Panc1 (cell line): ENCODE results near the gene PODNL1.

ENCODE experiments used
- POLR2AphosphoS5 ChIP-seq: IDR thresholded peaks from 2 replicates; pipeline ENCODE4 v1.6.1; 2012; ENCODE audit warnings: mild to moderate bottlenecking, low read depth, low read length, moderate library complexity
- TF ChIP-seq, protein P1 (sequence below): fragments of 450-650 bp; IDR thresholded peaks from 2 replicates; pipeline ENCODE4 v1.5.1; 2017; ENCODE audit warnings: mild to moderate bottlenecking
- TF ChIP-seq, protein P2 (sequence below), 2 experiments: IDR thresholded peaks; 2 replicates each; pipeline ENCODE4 v1.6.1; 2011 to 2012; ENCODE audit warnings: low read depth in 2 of 2, control low read depth in 1 of 2, low read length in 1 of 2, mild to moderate bottlenecking in 1 of 2, moderate library complexity in 1 of 2; ENCODE audit not compliant: insufficient read depth in 1 of 2

DNA sequence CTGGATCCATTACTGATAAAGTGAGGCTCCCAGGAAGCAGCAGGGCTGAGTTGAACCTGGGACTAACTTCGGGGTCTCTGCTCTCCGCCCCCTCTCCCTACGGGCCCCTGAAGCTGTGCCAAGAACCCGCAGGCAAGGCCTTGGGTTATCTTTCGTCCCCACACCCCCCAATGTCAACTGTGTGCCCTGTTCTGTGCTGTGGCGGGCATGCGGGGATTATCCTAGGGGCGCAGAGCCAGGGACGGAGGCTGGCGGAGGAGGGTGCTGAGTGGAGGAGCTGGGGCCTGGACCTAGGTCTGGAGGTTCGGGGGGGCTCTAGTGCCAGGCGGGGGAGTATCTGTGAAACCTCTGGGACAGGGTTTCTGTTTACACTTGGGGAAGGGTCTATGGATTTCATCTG is 41.5 kb upstream of the PODNL1 start:
- TF ChIP-seq, protein P1, sequence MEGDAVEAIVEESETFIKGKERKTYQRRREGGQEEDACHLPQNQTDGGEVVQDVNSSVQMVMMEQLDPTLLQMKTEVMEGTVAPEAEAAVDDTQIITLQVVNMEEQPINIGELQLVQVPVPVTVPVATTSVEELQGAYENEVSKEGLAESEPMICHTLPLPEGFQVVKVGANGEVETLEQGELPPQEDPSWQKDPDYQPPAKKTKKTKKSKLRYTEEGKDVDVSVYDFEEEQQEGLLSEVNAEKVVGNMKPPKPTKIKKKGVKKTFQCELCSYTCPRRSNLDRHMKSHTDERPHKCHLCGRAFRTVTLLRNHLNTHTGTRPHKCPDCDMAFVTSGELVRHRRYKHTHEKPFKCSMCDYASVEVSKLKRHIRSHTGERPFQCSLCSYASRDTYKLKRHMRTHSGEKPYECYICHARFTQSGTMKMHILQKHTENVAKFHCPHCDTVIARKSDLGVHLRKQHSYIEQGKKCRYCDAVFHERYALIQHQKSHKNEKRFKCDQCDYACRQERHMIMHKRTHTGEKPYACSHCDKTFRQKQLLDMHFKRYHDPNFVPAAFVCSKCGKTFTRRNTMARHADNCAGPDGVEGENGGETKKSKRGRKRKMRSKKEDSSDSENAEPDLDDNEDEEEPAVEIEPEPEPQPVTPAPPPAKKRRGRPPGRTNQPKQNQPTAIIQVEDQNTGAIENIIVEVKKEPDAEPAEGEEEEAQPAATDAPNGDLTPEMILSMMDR, result no peak
- TF ChIP-seq, protein P2, sequence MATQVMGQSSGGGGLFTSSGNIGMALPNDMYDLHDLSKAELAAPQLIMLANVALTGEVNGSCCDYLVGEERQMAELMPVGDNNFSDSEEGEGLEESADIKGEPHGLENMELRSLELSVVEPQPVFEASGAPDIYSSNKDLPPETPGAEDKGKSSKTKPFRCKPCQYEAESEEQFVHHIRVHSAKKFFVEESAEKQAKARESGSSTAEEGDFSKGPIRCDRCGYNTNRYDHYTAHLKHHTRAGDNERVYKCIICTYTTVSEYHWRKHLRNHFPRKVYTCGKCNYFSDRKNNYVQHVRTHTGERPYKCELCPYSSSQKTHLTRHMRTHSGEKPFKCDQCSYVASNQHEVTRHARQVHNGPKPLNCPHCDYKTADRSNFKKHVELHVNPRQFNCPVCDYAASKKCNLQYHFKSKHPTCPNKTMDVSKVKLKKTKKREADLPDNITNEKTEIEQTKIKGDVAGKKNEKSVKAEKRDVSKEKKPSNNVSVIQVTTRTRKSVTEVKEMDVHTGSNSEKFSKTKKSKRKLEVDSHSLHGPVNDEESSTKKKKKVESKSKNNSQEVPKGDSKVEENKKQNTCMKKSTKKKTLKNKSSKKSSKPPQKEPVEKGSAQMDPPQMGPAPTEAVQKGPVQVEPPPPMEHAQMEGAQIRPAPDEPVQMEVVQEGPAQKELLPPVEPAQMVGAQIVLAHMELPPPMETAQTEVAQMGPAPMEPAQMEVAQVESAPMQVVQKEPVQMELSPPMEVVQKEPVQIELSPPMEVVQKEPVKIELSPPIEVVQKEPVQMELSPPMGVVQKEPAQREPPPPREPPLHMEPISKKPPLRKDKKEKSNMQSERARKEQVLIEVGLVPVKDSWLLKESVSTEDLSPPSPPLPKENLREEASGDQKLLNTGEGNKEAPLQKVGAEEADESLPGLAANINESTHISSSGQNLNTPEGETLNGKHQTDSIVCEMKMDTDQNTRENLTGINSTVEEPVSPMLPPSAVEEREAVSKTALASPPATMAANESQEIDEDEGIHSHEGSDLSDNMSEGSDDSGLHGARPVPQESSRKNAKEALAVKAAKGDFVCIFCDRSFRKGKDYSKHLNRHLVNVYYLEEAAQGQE (IDR thresholded peaks at IDR 0.05; ENCODE audit: insufficient read depth in 1 of 2, low read depth in 2 of 2, low read length in 1 of 2), result no peak
- TF ChIP-seq POLR2AphosphoS5, result no peak
